GM10248 (cell line): ENCODE results near the gene CTSH.

Experiments
- CTCF ChIA-PET: fragments of 300-600 bp; sonication (Branson Sonifier 250); formaldehyde crosslinking; extraction: SDS; loops from one replicate; lab custom pipeline; 2021; ENCODE audit warnings: antibody characterized with exemption; lab: Yijun Ruan, JAX
- POLR2A ChIA-PET: fragments of 350-650 bp; sonication (Branson Sonifier 250); formaldehyde crosslinking; extraction: SDS; loops from one replicate; lab custom pipeline; 2020; ENCODE audit warnings: antibody characterized with exemption; lab: Yijun Ruan, JAX
- DNase-seq: peaks from one replicate; pipeline ENCODE4 v3.0.0; 2012; ENCODE audit errors: extremely low spot score
- TF ChIP-seq, protein P1 (sequence below): IDR thresholded peaks from 2 replicates; pipeline ENCODE4 v1.5.1; 2012; ENCODE audit warnings: mild to moderate bottlenecking, low read depth; ENCODE audit errors: extremely low read depth, missing control alignments, control extremely low read depth

Gene CTSH

DNA sequence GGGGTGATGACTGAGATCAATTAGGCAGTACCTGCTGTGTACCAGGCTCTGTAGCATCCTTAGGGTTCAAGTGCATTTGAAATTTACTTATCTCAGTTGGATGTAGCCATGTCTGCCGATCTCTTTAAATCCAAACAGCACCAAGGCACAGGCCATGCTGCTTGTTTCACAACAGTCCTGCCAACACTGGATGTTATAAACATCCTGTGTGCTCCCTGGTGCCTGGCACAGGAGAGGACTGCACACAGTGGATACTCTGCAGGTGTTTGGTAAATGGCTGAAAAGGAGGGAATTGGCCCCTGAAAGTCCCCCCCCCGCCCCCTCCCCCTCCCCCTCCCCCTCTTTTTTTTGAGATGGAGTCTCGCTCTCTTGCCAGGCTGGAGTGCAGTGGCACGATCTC lies 27.0 kb downstream of the CTSH start:
- TF ChIP-seq, protein P1, sequence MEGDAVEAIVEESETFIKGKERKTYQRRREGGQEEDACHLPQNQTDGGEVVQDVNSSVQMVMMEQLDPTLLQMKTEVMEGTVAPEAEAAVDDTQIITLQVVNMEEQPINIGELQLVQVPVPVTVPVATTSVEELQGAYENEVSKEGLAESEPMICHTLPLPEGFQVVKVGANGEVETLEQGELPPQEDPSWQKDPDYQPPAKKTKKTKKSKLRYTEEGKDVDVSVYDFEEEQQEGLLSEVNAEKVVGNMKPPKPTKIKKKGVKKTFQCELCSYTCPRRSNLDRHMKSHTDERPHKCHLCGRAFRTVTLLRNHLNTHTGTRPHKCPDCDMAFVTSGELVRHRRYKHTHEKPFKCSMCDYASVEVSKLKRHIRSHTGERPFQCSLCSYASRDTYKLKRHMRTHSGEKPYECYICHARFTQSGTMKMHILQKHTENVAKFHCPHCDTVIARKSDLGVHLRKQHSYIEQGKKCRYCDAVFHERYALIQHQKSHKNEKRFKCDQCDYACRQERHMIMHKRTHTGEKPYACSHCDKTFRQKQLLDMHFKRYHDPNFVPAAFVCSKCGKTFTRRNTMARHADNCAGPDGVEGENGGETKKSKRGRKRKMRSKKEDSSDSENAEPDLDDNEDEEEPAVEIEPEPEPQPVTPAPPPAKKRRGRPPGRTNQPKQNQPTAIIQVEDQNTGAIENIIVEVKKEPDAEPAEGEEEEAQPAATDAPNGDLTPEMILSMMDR, result no peak
- POLR2A ChIA-PET, result no interaction called here
- DNase-seq, result no peak
- CTCF ChIA-PET, result no interaction called here

- ChIA-PET POLR2A (no interaction called here), CTCF (interaction anchor here (0.6 to 2.0 kb wide), 5 partner anchors 9 to 269 kb away, joined by 3 to 9 read pairs (median 4); no protein-coding TSS in a partner anchor)
- TF ChIP-seq, protein P1, result no peak
- no peak for DNase-seq
Observed at GRCh38 chr15:78916088-78916487, 28.8 kb downstream of the CTSH start.

DNA sequence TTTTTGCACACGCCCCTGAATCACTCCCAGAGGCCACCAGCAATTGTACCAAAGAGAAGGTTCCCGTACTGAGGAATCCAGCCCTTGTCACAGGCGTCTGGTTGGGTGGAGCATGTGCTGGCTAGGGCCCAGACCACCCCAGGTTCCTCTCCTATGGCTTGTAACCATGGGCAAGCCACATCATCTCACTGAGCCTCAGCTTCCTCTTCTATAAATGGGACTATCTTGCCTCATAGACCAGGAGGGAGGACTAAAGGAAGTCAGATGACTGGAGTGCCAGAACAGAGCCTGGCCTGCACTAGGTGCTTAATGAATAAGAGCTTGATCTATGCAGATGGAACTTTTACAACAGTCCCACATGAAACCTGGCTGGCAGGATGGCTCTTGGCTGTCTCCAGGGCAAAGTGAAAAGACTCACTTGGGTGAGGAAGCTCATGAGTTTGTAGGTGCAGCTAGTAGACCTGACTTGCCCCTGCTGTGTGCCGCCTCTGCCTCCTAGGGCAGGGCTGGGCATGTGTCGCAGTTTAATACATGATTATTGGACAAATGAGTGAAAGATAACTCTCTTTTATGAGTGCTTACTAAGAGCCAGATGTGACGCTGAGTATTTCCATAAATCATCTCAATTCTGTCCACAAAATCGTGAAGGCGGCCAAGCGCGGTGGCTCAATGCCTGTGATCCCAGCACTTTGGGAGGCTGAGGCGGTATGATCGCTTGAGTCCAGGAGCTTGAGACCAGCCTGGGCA lies 29.3 kb downstream of the CTSH start:
- POLR2A ChIA-PET, result no interaction called here
- DNase-seq, result peak; percentile 14
- CTCF ChIA-PET, result interaction anchor here (0.6 to 2.0 kb wide), 6 partner anchors 8 to 269 kb away, joined by 3 to 9 read pairs (median 4); no protein-coding TSS in a partner anchor
- TF ChIP-seq, protein P1, result no peak

DNA sequence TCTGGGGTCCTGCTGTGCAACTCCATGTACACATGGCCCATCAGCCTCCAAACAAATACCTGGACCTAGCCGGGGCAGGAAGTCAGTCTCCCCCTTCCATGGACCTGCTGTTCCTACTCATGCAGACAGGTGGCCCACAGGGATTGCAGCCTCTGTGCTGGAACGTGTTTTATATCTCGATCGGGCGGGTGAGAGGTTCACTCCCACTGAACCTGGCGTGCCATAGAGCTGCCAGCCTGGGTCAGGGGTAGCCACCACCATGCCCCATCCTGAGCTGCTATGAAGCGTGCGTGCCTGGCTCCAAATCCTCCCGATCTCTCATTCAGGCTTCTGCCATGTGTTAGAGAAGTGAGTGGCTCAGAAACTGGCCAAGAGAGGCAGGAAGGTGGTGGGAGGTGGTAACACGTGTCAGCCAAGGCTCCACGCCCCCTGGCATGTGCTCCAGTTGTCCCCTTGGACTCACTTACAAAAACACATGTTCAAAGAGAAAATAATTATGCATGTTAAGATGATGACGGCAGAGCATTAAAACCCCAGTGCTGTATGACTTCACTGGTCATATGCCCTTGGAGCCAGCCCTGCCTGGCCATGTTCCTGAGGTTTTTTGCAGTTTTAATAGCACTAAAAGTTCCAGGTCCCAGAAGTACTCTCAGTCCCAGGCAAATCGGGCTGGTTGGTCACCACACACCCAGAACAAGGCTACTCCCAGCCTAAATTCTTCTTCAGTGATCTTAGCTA lies 30.6 kb downstream of the CTSH start:
- CTCF ChIA-PET, result interaction anchor here (0.6 to 2.0 kb wide), 6 partner anchors 9 to 271 kb away, joined by 3 to 9 read pairs (median 3); no protein-coding TSS in a partner anchor
- DNase-seq, result peak; percentile 12
- POLR2A ChIA-PET, result no interaction called here
- TF ChIP-seq, protein P1, result no peak

- POLR2A ChIA-PET, result no interaction called here
- TF ChIP-seq, protein P1, result no peak
- DNase-seq, result no peak
- CTCF ChIA-PET, result interaction anchor here (1.2 to 1.7 kb wide), 3 partner anchors 9 to 272 kb away, joined by 3 to 4 read pairs (median 4); no protein-coding TSS in a partner anchor
Observed at GRCh38 chr15:78913012-78913411, 31.8 kb downstream of the CTSH start.

DNA sequence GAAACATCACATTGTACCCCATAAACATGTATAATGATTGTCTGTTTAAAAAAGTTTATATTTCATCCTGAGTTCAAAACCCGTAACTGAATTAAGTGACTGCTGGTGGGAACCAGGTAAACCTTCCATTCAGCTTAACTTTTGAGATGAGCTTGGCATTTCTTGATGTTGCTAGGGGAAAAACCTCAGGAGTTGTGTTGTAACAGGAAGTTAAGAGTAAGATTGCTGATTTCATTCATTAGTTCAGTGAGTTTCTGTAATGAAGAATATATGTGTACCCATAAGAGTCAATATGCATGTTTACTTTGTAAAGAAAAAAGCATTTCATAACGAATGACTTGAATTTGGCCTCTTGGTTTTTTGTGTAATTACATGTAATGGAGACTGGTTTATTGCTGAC lies 32.5 kb downstream of the CTSH start:
- TF ChIP-seq, protein P1, result no peak
- ChIA-PET CTCF (interaction anchor here (1.5 to 1.7 kb wide), 2 partner anchors 33 to 272 kb away, joined by 4 read pairs; no protein-coding TSS in a partner anchor), POLR2A (interaction anchor here (0.5 kb wide), 1 partner anchor 38 kb away, joined by 4 read pairs; no protein-coding TSS in a partner anchor)
- DNase-seq, result no peak
